ENCODE measurements around the gene ADCY2. TPM values are rescaled to one million over a fixed set of nuclear protein-coding genes. Genes with fewer than 3 reads are reported as not detected.

ADCY2 gene
- total RNA-seq, 1 donor from 2014 or later, result 0.59 TPM

DNA sequence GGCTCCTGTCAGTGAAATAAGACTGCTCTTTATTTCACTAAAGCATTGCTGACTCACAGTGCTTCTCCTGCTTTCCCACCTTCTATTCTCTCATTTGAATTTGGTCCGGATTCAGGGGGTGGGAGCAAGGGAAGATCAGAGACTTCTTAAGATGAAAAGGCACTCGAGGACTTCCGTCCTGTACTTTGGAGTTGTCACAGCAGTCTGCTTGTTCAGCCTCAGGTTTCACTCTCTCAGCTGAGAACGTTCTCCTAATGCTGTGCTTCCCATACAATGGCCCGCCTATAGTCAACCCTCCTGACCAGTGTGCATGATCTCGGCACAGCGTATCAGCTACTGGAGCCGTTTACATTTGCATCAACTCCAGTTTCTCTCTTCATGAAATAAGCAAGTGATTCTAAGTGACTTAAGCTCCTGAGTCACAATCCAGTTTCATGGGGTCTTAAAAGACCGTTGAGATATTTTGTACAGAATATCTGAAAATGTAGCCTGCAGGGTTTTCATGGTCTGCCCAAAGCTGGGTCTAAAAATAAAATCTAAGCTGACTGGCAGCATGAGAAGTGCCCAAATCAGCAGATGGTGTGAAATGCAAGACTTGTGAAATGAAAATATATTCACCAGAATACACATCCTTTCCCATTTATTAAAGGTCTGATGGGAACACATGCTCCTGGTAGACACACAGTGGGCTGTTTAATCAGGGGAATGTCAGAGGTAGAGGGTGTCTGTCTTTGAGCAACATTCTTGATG is 145.0 kb downstream of the ADCY2 start:
- no peaks in the 10 kb centered on the region for H3K27me3 ChIP-seq (ENCODE audit: low read depth)
- H3K4me1 ChIP-seq, result no peaks in the 10 kb centered on the region
- ATAC-seq (no peak), DNase-seq (no peak)
- no peak overlapping the region for H3K4me3 ChIP-seq
- H3K36me3 ChIP-seq, result no peaks in the 10 kb centered on the region
- no peak overlapping the region for H3K27ac ChIP-seq
- no peaks in the 10 kb centered on the region for H3K9me3 ChIP-seq
- no peak for TF ChIP-seq CTCF (IDR thresholded peaks at IDR 0.05)
- intact Hi-C loops (cut with DNase I), result no loop called here

DNA sequence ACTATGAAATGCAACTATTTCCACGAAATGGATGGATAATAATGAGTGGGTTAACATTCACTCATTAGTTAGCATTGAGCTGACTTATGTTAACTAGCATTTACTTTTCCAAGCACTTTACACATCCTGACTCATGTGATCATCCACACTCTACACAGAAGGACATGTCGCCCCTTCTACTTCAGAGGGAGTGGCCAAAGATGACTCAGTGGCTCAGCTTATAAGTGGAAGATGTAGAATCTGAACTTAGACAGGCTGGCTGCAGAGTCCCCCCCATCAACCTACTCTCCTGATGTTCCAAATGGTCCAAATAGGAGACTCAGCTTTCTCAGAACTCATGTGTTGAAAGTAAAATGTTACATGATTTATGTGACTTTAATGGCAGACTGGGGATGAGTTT is 146.0 kb downstream of the ADCY2 start:
- Histone ChIP-seq H3K36me3 (no peaks in the 10 kb centered on the region), H3K4me1 (no peaks in the 10 kb centered on the region), H3K9me3 (no peaks in the 10 kb centered on the region), H3K27ac (no peak overlapping the region), H3K4me3 (no peak overlapping the region), H3K27me3 (ENCODE audit: low read depth) (no peaks in the 10 kb centered on the region)
- TF ChIP-seq CTCF (IDR thresholded peaks at IDR 0.05), result no peak
- ATAC-seq, result no peak
- no peak for DNase-seq
- intact Hi-C loops (cut with DNase I), result no loop called here

DNA sequence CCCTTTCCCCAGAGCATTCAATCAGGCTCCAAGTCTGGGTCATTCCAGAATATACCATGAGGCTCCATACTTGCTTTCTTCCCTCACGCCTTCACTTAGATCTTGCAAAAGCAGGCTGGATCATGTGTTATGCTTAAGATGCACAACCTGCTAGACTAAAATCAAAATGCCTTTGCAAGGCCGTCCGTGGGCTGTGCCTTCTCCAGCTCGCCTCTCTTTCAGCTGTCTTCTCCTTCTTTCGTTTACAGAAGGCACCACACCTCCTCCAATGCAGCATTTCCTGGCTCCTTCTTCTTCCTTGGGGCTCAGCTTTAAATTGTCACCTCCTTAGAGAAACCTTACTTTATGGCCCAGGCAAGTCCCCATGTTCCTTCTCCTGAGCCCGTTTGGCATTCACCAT is 150.6 kb downstream of the ADCY2 start:
- Histone ChIP-seq H3K36me3 (no peaks in the 10 kb centered on the region), H3K4me3 (no peak overlapping the region), H3K27ac (no peak overlapping the region), H3K27me3 (ENCODE audit: low read depth) (no peaks in the 10 kb centered on the region), H3K9me3 (no peaks in the 10 kb centered on the region), H3K4me1 (no peaks in the 10 kb centered on the region)
- no peak for ATAC-seq
- intact Hi-C loops (cut with DNase I), result no loop called here
- DNase-seq, result no peak
- no peak for TF ChIP-seq CTCF (IDR thresholded peaks at IDR 0.05)

DNA sequence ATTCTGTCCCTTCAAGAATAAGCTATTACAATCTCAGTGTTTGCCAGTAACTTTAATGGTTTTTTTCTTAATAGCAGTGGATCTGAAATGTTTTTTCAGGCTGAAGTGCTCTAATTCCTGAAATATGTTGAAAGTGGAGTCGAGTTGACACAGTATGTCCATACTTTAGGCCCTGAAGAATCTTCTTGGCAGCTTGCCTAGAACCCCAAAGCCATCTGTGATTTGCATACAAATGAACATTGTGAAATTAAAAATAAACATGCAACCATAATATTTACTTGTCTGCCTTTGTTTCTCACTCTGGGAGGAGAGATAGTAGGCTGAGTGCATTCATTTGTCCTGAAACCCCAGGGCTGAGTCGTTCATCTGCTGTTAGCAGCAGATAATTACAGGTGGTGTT is 152.7 kb downstream of the ADCY2 start:
- DNase-seq (no peak), ATAC-seq (no peak)
- H3K4me3 ChIP-seq, result no peak overlapping the region
- intact Hi-C loops (cut with DNase I), result no loop called here
- H3K36me3 ChIP-seq, result no peaks in the 10 kb centered on the region
- no peaks in the 10 kb centered on the region for H3K9me3 ChIP-seq
- H3K27ac ChIP-seq, result no peak overlapping the region
- H3K4me1 ChIP-seq, result no peaks in the 10 kb centered on the region
- TF ChIP-seq CTCF (IDR thresholded peaks at IDR 0.05), result no peak
- H3K27me3 ChIP-seq (ENCODE audit: low read depth), result no peaks in the 10 kb centered on the region

DNA sequence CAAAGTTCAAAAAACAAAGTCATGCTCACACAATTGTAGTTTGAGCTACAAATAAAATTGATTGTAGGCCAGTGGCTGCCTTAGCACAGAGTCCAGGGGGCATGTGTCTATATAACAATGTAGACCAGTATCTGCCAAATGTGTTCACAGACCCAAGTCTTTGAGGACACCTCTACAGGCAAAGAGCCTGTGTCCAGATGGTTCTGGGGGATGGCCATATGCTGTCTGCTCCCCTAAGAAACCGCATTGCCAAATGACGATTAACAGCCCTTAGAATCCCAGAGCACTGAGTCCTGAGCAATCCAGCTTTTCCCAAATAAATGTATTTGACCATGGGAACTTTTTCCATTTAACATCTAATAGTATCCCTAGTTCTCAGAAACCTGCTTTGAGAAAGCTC is 169.6 kb downstream of the ADCY2 start:
- Histone ChIP-seq H3K4me1 (no peaks in the 10 kb centered on the region), H3K4me3 (no peak overlapping the region), H3K27me3 (ENCODE audit: low read depth) (no peaks in the 10 kb centered on the region), H3K9me3 (no peaks in the 10 kb centered on the region), H3K27ac (no peak overlapping the region), H3K36me3 (no peaks in the 10 kb centered on the region)
- TF ChIP-seq CTCF (IDR thresholded peaks at IDR 0.05), result no peak
- intact Hi-C loops (cut with DNase I), result no loop called here
- no peak for DNase-seq
- no peak for ATAC-seq
